PC-9 (cell line): ENCODE data around the gene ANKRD39. TPM values are rescaled to one million over a fixed set of nuclear protein-coding genes. Genes with fewer than 3 reads are reported as not detected.

Source experiments
- BruUV-seq: library from RNA; stranded (reverse); fragments of 400-500 nt; replicated peaks from 2 replicates; lab custom pipeline; 2021; lab: Mats Ljungman, UMichigan
- CTCF ChIA-PET: fragments of 300-600 bp; sonication (Branson Sonifier 250); formaldehyde crosslinking; loops from one replicate; lab custom pipeline; 2022; ENCODE audit warnings: antibody characterized with exemption; lab: Charles Lee
- POLR2A ChIA-PET: fragments of 300-600 bp; sonication (Branson Sonifier 250); formaldehyde crosslinking; loops from one replicate; lab custom pipeline; 2022; ENCODE audit warnings: antibody characterized with exemption; ENCODE audit not compliant: unreplicated experiment; lab: Charles Lee
- DNase-seq, 2 experiments: peaks; one replicate each; pipeline versions ENCODE4 v3.0.0 to v3.0.0-alpha.2; 2015 to 2022; ENCODE audit warnings: mixed read lengths in 1 of 2
- H2AFZ ChIP-seq: fragments of 200-600 bp; sonication (generic); 2 replicates; pipeline ENCODE4 v1.8.1; 2017; ENCODE audit warnings: antibody characterized with exemption
- H3F3A ChIP-seq: fragments of 200-600 bp; sonication (generic); 2 replicates; pipeline ENCODE4 v1.8.1; 2017; ENCODE audit warnings: antibody characterized with exemption, mild to moderate bottlenecking, low read depth; ENCODE audit not compliant: insufficient read depth
- H3K27ac ChIP-seq: fragments of 200-600 bp; sonication (generic); 2 replicates; pipeline ENCODE4 v1.6.1; 2016; ENCODE audit warnings: mixed run types
- H3K27me3 ChIP-seq: fragments of 200-600 bp; sonication (generic); 2 replicates; pipeline ENCODE4 v1.6.1; 2016; ENCODE audit warnings: low read depth, mixed run types; ENCODE audit not compliant: insufficient read depth
- H3K36me3 ChIP-seq: fragments of 200-600 bp; sonication (generic); 2 replicates; pipeline ENCODE4 v1.6.1; 2016; ENCODE audit warnings: low read depth, mixed run types
- H3K4me1 ChIP-seq: fragments of 200-600 bp; sonication (generic); replicated peaks from 2 replicates; pipeline ENCODE4 v1.6.1; 2016; ENCODE audit warnings: mixed run types; ENCODE audit not compliant: insufficient read depth
- H3K4me2 ChIP-seq: fragments of 200-600 bp; sonication (generic); 2 replicates; pipeline ENCODE4 v1.6.1; 2017; ENCODE audit warnings: mixed run types
- H3K4me3 ChIP-seq: fragments of 200-600 bp; sonication (generic); 2 replicates; pipeline ENCODE4 v1.6.1; 2016; ENCODE audit warnings: mixed run types
- H3K79me2 ChIP-seq: fragments of 200-600 bp; sonication (generic); 2 replicates; pipeline ENCODE4 v1.6.1; 2017; ENCODE audit warnings: low read depth, mixed run types
- H3K9me2 ChIP-seq: fragments of 200-600 bp; sonication (generic); 2 replicates; pipeline ENCODE4 v1.8.1; 2017; ENCODE audit warnings: mild to moderate bottlenecking; ENCODE audit not compliant: insufficient read depth
- H3K9me3 ChIP-seq: fragments of 200-600 bp; sonication (generic); 2 replicates; pipeline ENCODE4 v1.8.1; 2016; ENCODE audit warnings: low read depth; ENCODE audit not compliant: insufficient read depth
- H4K20me1 ChIP-seq: fragments of 200-600 bp; sonication (generic); 2 replicates; pipeline ENCODE4 v1.8.1; 2017; ENCODE audit not compliant: insufficient read depth
- CTCF ChIP-seq: fragments of 200-600 bp; sonication (generic); conservative IDR thresholded peaks from 2 replicates; pipeline ENCODE4 v1.6.1; 2017; ENCODE audit warnings: mixed run types, antibody characterized with exemption, mild to moderate bottlenecking, moderate library complexity
- EZH2 ChIP-seq: fragments of 200-600 bp; sonication (generic); IDR thresholded peaks from 2 replicates; pipeline ENCODE4 v1.8.0; 2017; ENCODE audit warnings: antibody characterized with exemption, low read depth
- intact Hi-C: fragments of 100-400 bp; cut with micrococcal nuclease; formaldehyde crosslinking; loops from one replicate; pipeline ENCODE4 v1.10.0; 2022; ENCODE audit not compliant: unreplicated experiment
- total RNA-seq: library from RNA; stranded (reverse); gene quantifications from 2 replicates; pipeline ENCODE4 v1.2.3, GENCODE V29; 2021

Gene ANKRD39
- total RNA-seq, 1 experiment from 2014 or later: 19.0 TPM

DNA sequence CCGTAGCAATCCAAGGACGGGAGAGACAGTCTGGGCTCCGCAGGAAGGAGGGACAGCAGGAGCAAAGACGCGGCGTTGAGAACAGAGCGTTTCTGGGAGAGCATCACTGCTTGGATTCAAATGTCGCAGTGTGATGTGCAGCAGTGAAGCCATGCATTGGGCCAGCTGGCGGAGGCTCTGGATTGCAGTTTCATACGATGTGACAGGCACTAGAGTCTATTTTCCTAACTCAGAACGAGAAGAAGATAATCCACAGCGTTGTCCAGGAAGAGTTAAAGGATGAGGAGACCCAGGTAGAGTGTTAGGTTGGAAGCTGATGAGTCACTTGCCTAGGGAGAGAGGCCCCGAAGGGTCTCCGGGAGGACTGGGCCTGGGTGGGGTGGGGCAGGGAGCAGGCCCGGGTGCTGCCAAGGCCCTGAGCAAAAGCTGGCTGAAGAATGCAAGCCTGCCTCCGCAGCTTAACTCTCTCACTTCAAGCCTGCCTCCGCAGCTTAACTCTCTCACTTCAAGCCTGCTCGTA lies 29.7 kb upstream of the ANKRD39 start:
- peak overlapping the region; percentile 77 for H3K4me2 ChIP-seq
- POLR2A ChIA-PET: interaction anchor here (0.6 to 0.7 kb wide), 5 partner anchors 19 to 254 kb away, joined by 4 to 9 read pairs (median 6); no protein-coding TSS in a partner anchor

DNA sequence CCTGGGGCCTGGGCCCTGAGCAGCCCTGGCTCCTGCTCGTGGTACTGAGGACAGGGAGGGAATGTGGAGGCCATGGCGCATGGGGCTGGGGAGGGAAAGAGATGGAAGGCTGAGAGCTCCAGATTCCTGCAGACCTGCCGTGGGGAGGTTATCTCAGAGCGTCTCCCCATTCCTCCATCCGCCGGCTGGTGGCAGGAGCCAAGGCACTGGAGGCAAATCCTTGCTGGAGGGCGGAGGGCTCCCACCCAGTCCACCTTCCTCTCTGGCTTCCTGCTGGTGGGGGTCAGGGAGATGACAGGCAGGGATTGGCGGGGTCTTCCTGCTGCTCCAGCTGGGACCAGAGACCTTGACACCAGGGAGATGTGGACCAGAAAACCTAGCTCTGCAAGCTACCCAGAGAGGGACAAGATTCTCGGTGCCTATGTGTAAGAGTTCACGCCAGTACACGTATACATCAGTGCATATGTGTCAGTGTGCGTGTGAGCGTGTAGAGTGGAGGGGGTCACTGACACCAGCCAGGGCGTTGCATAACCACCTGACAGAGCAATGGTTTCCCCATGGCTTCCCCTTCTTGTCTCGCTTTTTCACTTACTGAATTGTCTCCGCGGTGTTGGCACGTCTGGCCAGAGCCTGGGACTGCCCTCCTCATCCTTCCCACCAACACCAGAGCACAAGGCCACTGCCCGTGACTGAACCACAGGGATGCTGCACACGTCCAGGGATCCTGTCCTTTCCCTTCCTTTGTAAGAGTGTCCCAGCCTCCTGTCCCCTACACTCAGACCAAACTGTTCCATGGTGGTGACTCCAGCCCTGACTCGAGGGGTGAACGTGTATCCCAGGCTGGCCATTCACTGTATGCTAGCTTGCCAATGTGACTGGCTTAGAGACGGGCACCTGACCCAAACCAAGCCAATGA lies 27.9 kb upstream of the ANKRD39 start:
- H3K9me2 ChIP-seq: no peaks in the 10 kb centered on the region
- no peak for DNase-seq
- BruUV-seq: TSS peak; percentile 63
- H2AFZ ChIP-seq: no peak overlapping the region
- intact Hi-C loops: loop anchor here (2.0 kb wide), 1 partner anchor 13 kb away; no protein-coding TSS in a partner anchor
- ChIA-PET POLR2A (interaction anchor here (0.7 kb wide), 2 partner anchors 24 to 267 kb away, joined by 3 read pairs; no protein-coding TSS in a partner anchor), CTCF (interaction anchor here (0.6 to 0.9 kb wide), 2 partner anchors 13 to 43 kb away, joined by 3 to 11 read pairs; no protein-coding TSS in a partner anchor)
- no peaks in the 10 kb centered on the region for H3K36me3 ChIP-seq
- no peaks in the 10 kb centered on the region for H3K27me3 ChIP-seq
- H3K4me1 ChIP-seq: peaks cover 86% of the 10 kb centered on the region
- peaks cover 43% of the 10 kb centered on the region for H3F3A ChIP-seq
- TF ChIP-seq EZH2 (no peak), CTCF (no peak)
- H3K79me2 ChIP-seq: no peaks in the 10 kb centered on the region
- H4K20me1 ChIP-seq: no peaks in the 10 kb centered on the region
- H3K4me2 ChIP-seq: peak overlapping the region; percentile 77
- H3K4me3 ChIP-seq: no peak overlapping the region
- H3K9me3 ChIP-seq: no peaks in the 10 kb centered on the region
- peak overlapping the region; percentile 16; the same call in 1 of the 2 replicates for H3K27ac ChIP-seq

More for the DNA sequence above, 29.7 kb upstream of the ANKRD39 start:
- intact Hi-C loops: loop anchor here (2.0 kb wide), 1 partner anchor 15 kb away; no protein-coding TSS in a partner anchor
- Histone ChIP-seq H3K4me3 (peak overlapping the region; percentile 29; the same call in 1 of the 2 replicates), H3F3A (peaks cover 43% of the 10 kb centered on the region), H3K4me1 (peaks cover 79% of the 10 kb centered on the region), H3K27ac (peak overlapping the region; percentile 69), H3K36me3 (no peaks in the 10 kb centered on the region), H3K79me2 (no peaks in the 10 kb centered on the region), H3K9me2 (no peaks in the 10 kb centered on the region), H2AFZ (0 out of 2 replicates have a peak overlapping the region, but pooled peaks have one; percentile 39), H3K9me3 (no peaks in the 10 kb centered on the region), H3K27me3 (no peaks in the 10 kb centered on the region), H4K20me1 (no peaks in the 10 kb centered on the region)
- peak; percentile 64 to 68 for DNase-seq
- CTCF ChIA-PET: interaction anchor here (0.6 to 1.3 kb wide), 4 partner anchors 11 to 30 kb away, joined by 3 read pairs; partner anchors contain the start of genes ANKRD39 and SEMA4C
- no peak for TF ChIP-seq EZH2
- TF ChIP-seq CTCF: no peak
- no TSS peak for BruUV-seq
